GM23338 (cell line): Measurements from ENCODE around the gene TTC3. TPM values are rescaled to one million over a fixed set of nuclear protein-coding genes. Genes with fewer than 3 reads are reported as not detected.

ENCODE experiments used
- ATAC-seq: fragments of 200-7000 bp; cut with Tn5 transposase; 3 replicates; pipeline ENCODE4 v1.9.1; 2020
- DNase-seq: peaks from one replicate; pipeline ENCODE4 v3.0.0-alpha.2; 2015; ENCODE audit warnings: low spot score
- H2AFZ ChIP-seq: fragments of 200-600 bp; sonication (generic); 2 replicates; pipeline ENCODE4 v1.8.0; 2016; ENCODE audit warnings: antibody characterized with exemption, mild to moderate bottlenecking, moderate library complexity
- H3F3A ChIP-seq: fragments of 200-600 bp; sonication (generic); replicated peaks from 2 replicates; pipeline ENCODE4 v1.8.0; 2017; ENCODE audit warnings: antibody characterized with exemption, mixed run types, low read depth
- H3K27ac ChIP-seq: fragments of 200-600 bp; sonication (generic); 2 replicates; pipeline ENCODE4 v1.6.1; 2016; ENCODE audit warnings: low read depth
- H3K27me3 ChIP-seq: fragments of 200-600 bp; sonication (generic); 2 replicates; pipeline ENCODE4 v1.8.0; 2016; ENCODE audit warnings: mild to moderate bottlenecking, mixed run types, moderate library complexity; ENCODE audit not compliant: insufficient read depth
- H3K36me3 ChIP-seq: fragments of 200-600 bp; sonication (generic); 2 replicates; pipeline ENCODE4 v1.8.0; 2016; ENCODE audit warnings: mild to moderate bottlenecking; ENCODE audit not compliant: insufficient read depth
- H3K4me1 ChIP-seq: fragments of 200-600 bp; sonication (generic); 2 replicates; pipeline ENCODE4 v1.8.0; 2016; ENCODE audit warnings: mild to moderate bottlenecking, moderate library complexity; ENCODE audit not compliant: insufficient read depth
- H3K4me2 ChIP-seq: fragments of 200-600 bp; sonication (generic); 2 replicates; pipeline ENCODE4 v1.7.1; 2017; ENCODE audit warnings: mixed run types
- H3K4me3 ChIP-seq: fragments of 200-600 bp; sonication (generic); 2 replicates; pipeline ENCODE4 v1.6.1; 2016; ENCODE audit warnings: mixed run types
- H3K79me2 ChIP-seq: fragments of 200-600 bp; sonication (generic); replicated peaks from 2 replicates; pipeline ENCODE4 v1.8.0; 2017; ENCODE audit warnings: mild to moderate bottlenecking; ENCODE audit not compliant: insufficient read depth
- H3K9me2 ChIP-seq: fragments of 200-600 bp; sonication (generic); 2 replicates; pipeline ENCODE4 v1.8.0; 2017; ENCODE audit not compliant: insufficient read depth
- H4K20me1 ChIP-seq: fragments of 200-600 bp; sonication (generic); replicated peaks from 2 replicates; pipeline ENCODE4 v1.8.0; 2017; ENCODE audit warnings: mild to moderate bottlenecking; ENCODE audit not compliant: insufficient read depth
- H3K27ac Mint-ChIP-seq: 2 replicates; pipeline ENCODE4 v1.8.0; 2020; ENCODE audit warnings: inconsistent platforms, mild to moderate bottlenecking, moderate library complexity, mixed read lengths
- H3K27me3 Mint-ChIP-seq: 3 replicates; pipeline ENCODE4 v1.8.0; 2022; ENCODE audit warnings: low read depth, mild to moderate bottlenecking, moderate library complexity, mixed read lengths, inconsistent platforms; ENCODE audit not compliant: insufficient read depth, poor library complexity
- H3K36me3 Mint-ChIP-seq: 3 replicates; pipeline ENCODE4 v1.8.0; 2021; ENCODE audit warnings: low read depth, mild to moderate bottlenecking, inconsistent platforms, moderate library complexity, mixed read lengths
- H3K4me1 Mint-ChIP-seq: 3 replicates; pipeline ENCODE4 v1.8.0; 2020; ENCODE audit warnings: mild to moderate bottlenecking, inconsistent platforms, mixed read lengths
- H3K4me3 Mint-ChIP-seq: 3 replicates; pipeline ENCODE4 v1.8.0; 2021; ENCODE audit warnings: moderate library complexity, mild to moderate bottlenecking, inconsistent platforms, mixed read lengths
- H3K9me3 Mint-ChIP-seq: 3 replicates; pipeline ENCODE4 v1.8.0; 2020; ENCODE audit warnings: moderate library complexity, mild to moderate bottlenecking, inconsistent platforms, mixed read lengths
- CTCF ChIP-seq, 2 experiments: fragments of 200-600 bp in 1 of 2; sonication (generic) in 1 of 2; conservative IDR thresholded peaks; 2 replicates each; pipeline versions ENCODE4 v1.5.1 to v1.6.1; 2016 to 2017; ENCODE audit warnings: antibody characterized with exemption in 2 of 2, low read depth in 2 of 2, mild to moderate bottlenecking in 2 of 2, moderate library complexity in 1 of 2
- EZH2phosphoT487 ChIP-seq: fragments of 200-600 bp; sonication (generic); IDR thresholded peaks from one replicate; pipeline ENCODE4 v1.8.1; 2018; ENCODE audit warnings: antibody characterized with exemption; ENCODE audit not compliant: unreplicated experiment
- NANOG ChIP-seq: IDR thresholded peaks from 2 replicates; pipeline ENCODE4 v1.6.1; 2016; ENCODE audit warnings: antibody characterized with exemption, borderline replicate concordance
- POLR2AphosphoS5 ChIP-seq: IDR thresholded peaks from 2 replicates; pipeline ENCODE4 v1.6.1; 2016; ENCODE audit warnings: antibody characterized with exemption, low read depth
- ZNF114 ChIP-seq: fragments of 250-450 bp; sonication (Bioruptor Pico); IDR thresholded peaks from 2 replicates; pipeline ENCODE4 v1.5.0; 2020; ENCODE audit warnings: mild to moderate bottlenecking, moderate library complexity
- polyA plus RNA-seq: library from polyadenylated mRNA; unstranded; fragments of >200 nt; fragmentation: Nextera tagmentation; extraction: Ambion mirVana; gene quantifications from 2 replicates; pipeline ENCODE4 v1.2.1, GENCODE V29; 2016
- total RNA-seq: library from RNA; depleted of rRNA; stranded (reverse); fragments of >200 nt; shearing (Covaris generic); gene quantifications from 2 replicates; pipeline ENCODE4 v1.2.3, GENCODE V29; 2014
- TF ChIP-seq, protein P1 (sequence below): IDR thresholded peaks from one replicate; pipeline ENCODE4 v1.6.1; 2018; ENCODE audit warnings: antibody characterized with exemption; ENCODE audit not compliant: unreplicated experiment
- TF ChIP-seq, protein P2 (sequence below): IDR thresholded peaks from 2 replicates; pipeline ENCODE4 v1.6.1; 2016; ENCODE audit warnings: antibody characterized with exemption

The TTC3 gene
- total and polyA plus RNA-seq, 2 experiments from 2014 or later, result 28.9 to 48.6 TPM

GRCh38 chr21:37165586-37165985 is 92.5 kb downstream of the TTC3 start (continued):
- TF ChIP-seq EZH2phosphoT487, result no peak

DNA sequence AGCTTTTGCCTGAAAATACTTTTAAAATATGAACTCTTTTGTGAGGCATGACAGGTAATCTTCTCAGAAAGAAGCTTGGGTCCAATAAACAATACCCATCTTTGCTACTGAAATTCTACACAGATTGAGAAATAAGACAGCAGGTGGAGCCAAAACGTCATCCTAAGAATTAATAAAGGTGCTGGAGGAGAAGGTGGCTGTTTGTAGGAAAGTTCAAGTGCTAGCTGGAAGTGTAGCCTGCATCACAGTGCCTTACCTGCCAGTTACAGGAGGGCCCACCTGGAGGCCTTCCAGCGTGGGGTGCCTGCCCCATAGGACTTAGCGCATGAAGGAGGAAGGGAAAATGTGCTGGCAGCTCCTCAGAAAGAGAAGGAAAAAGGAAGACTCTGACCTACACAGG is 93.7 kb downstream of the TTC3 start:
- peaks cover 9% of the 10 kb centered on the region for H3K4me1 Mint-ChIP-seq
- no peak overlapping the region for H3K4me2 ChIP-seq
- H2AFZ ChIP-seq, result no peak overlapping the region
- no peak overlapping the region for H3K27ac ChIP-seq
- no peak overlapping the region for H3K4me3 Mint-ChIP-seq
- no peaks in the 10 kb centered on the region for H3K4me1 ChIP-seq
- no peak overlapping the region for H3K4me3 ChIP-seq
- H3K79me2 ChIP-seq, result no peaks in the 10 kb centered on the region
- H3K27ac Mint-ChIP-seq, result no peak overlapping the region
- no peaks in the 10 kb centered on the region for H3K27me3 ChIP-seq
- H3K9me3 Mint-ChIP-seq, result no peaks in the 10 kb centered on the region
- no peaks in the 10 kb centered on the region for H3K9me2 ChIP-seq
- DNase-seq, result peak; percentile 72
- H3F3A ChIP-seq, result no peaks in the 10 kb centered on the region
- no peaks in the 10 kb centered on the region for H3K36me3 ChIP-seq
- no peaks in the 10 kb centered on the region for H4K20me1 ChIP-seq
- ATAC-seq, result peak; percentile 92
- H3K27me3 Mint-ChIP-seq, result no peaks in the 10 kb centered on the region
- H3K36me3 Mint-ChIP-seq, result peaks cover 10% of the 10 kb centered on the region; the same call in 2 of the 3 replicates
- peak; percentile 64 to 71 for TF ChIP-seq CTCF (conservative IDR thresholded peaks at IDR 0.05; ENCODE audit: low read depth in 2 of 2)
- no peak for TF ChIP-seq ZNF114 (CRISPR knock-in tag)

DNA sequence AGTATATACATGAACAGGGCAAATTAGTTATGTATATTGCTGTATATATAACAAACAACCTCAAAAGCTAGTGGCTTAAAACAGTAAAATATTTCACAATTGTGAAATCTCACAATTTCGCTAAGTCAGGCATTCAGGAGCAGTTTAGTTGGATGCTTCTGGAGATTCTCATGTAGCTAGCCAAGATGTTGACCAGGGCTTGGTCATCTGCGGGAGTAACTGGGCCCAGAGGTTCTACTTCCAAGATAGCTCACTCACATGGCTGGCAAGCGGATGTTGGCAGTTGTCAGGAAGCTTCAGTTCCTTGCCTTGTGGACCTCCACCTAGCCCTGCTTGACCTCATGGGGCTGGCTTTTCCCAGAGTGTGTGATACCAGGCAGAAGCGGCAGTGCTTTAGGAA is 95.6 kb downstream of the TTC3 start:
- Histone ChIP-seq H3K4me3 (no peak overlapping the region), H3K27me3 (no peaks in the 10 kb centered on the region), H3K79me2 (no peaks in the 10 kb centered on the region), H3K4me1 (no peaks in the 10 kb centered on the region), H4K20me1 (no peaks in the 10 kb centered on the region), H3K9me2 (no peaks in the 10 kb centered on the region), H2AFZ (no peak overlapping the region), H3K36me3 (no peaks in the 10 kb centered on the region), H3K4me2 (no peak overlapping the region), H3F3A (no peaks in the 10 kb centered on the region), H3K27ac (no peak overlapping the region)
- Mint-ChIP-seq H3K4me1 (peaks cover 9% of the 10 kb centered on the region), H3K36me3 (peaks cover 5% of the 10 kb centered on the region; the same call in 2 of the 3 replicates), H3K4me3 (no peak overlapping the region), H3K27ac (no peak overlapping the region), H3K9me3 (no peaks in the 10 kb centered on the region), H3K27me3 (no peaks in the 10 kb centered on the region)
- TF ChIP-seq POLR2AphosphoS5, result no peak
- TF ChIP-seq, protein P1, sequence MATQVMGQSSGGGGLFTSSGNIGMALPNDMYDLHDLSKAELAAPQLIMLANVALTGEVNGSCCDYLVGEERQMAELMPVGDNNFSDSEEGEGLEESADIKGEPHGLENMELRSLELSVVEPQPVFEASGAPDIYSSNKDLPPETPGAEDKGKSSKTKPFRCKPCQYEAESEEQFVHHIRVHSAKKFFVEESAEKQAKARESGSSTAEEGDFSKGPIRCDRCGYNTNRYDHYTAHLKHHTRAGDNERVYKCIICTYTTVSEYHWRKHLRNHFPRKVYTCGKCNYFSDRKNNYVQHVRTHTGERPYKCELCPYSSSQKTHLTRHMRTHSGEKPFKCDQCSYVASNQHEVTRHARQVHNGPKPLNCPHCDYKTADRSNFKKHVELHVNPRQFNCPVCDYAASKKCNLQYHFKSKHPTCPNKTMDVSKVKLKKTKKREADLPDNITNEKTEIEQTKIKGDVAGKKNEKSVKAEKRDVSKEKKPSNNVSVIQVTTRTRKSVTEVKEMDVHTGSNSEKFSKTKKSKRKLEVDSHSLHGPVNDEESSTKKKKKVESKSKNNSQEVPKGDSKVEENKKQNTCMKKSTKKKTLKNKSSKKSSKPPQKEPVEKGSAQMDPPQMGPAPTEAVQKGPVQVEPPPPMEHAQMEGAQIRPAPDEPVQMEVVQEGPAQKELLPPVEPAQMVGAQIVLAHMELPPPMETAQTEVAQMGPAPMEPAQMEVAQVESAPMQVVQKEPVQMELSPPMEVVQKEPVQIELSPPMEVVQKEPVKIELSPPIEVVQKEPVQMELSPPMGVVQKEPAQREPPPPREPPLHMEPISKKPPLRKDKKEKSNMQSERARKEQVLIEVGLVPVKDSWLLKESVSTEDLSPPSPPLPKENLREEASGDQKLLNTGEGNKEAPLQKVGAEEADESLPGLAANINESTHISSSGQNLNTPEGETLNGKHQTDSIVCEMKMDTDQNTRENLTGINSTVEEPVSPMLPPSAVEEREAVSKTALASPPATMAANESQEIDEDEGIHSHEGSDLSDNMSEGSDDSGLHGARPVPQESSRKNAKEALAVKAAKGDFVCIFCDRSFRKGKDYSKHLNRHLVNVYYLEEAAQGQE, result no peak
- TF ChIP-seq, protein P2, sequence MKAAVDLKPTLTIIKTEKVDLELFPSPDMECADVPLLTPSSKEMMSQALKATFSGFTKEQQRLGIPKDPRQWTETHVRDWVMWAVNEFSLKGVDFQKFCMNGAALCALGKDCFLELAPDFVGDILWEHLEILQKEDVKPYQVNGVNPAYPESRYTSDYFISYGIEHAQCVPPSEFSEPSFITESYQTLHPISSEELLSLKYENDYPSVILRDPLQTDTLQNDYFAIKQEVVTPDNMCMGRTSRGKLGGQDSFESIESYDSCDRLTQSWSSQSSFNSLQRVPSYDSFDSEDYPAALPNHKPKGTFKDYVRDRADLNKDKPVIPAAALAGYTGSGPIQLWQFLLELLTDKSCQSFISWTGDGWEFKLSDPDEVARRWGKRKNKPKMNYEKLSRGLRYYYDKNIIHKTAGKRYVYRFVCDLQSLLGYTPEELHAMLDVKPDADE, result no peak
- no peak for TF ChIP-seq EZH2phosphoT487
- no peak for TF ChIP-seq NANOG
- ATAC-seq (no peak), DNase-seq (no peak)
